ENCODE measurements around the gene MYH14. TPM values are rescaled to one million over a fixed set of nuclear protein-coding genes. Genes with fewer than 3 reads are reported as not detected.

The MYH14 gene
- total and polyA plus RNA-seq, 2 of the 8 experiments (the other 6 are each of a cell fraction or from before 2014, with no cell fraction given): 17.3 to 28.6 TPM

DNA sequence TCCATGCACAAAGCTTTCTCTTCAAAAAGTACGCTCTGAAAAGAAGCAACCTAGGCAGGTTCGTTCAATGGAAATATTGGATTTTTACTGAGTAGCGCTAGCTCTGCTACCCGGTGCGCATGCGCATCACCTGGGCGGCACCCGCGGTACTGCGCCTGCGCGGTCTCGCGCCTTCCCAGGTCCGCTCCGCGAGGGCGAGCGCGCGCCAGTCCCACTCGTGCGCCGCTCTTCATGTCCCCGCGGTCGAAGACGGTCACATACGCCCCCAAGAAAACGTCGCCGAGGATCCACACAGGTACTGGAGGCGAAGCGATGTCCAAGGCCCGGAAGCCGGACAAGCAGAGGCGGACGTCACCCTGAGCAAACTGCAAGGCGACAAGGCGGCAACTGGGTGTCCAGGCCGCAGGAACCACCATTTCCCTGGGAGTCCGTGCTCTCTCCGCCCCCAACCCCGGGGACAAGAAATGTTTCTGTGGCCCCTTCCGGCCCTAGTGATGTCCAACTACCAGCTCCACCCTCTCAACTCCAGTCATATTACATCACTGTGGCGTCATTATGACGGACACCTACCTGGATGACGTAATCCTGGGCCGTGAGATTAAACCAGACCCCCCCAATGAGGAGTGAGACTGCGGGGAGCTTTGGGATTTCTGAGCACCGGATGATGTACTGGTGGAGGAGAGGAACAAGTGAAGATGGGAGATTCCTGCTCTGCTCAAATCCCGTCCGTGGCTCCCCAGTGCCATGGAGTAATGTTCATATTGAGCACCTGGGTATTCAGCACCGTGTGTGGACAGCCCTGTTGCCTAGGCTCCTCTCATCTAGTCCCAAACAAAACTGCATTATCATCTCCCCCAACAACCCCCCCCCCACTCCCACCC is 130.6 kb downstream of the MYH14 start (continued):
- TF ChIP-seq, protein P1, sequence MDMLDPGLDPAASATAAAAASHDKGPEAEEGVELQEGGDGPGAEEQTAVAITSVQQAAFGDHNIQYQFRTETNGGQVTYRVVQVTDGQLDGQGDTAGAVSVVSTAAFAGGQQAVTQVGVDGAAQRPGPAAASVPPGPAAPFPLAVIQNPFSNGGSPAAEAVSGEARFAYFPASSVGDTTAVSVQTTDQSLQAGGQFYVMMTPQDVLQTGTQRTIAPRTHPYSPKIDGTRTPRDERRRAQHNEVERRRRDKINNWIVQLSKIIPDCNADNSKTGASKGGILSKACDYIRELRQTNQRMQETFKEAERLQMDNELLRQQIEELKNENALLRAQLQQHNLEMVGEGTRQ (IDR thresholded peaks at IDR 0.05; ENCODE audit: low read length): 0 out of 2 replicates have a peak, but pooled peaks have one; percentile 9
- TF ChIP-seq MAFK (IDR thresholded peaks at IDR 0.05; ENCODE audit: low read depth, low read length) (no peak), GABPA (IDR thresholded peaks at IDR 0.05; ENCODE audit: borderline replicate concordance, insufficient read depth, low read length) (no peak), CEBPB (IDR thresholded peaks at IDR 0.05; ENCODE audit: low read depth, low read length) (peak; percentile 89), BACH1 (IDR thresholded peaks at IDR 0.05; ENCODE audit: low read length) (no peak), JUND (IDR thresholded peaks at IDR 0.05; ENCODE audit: low read length) (peak; percentile 68), EP300 (IDR thresholded peaks at IDR 0.05; ENCODE audit: borderline replicate concordance in 1 of 2, low read depth in 2 of 2, low read length in 2 of 2) (no peak), SP4 (IDR thresholded peaks at IDR 0.05; ENCODE audit: low read length) (no peak; the same call in 1 of the 2 replicates), NANOG (IDR thresholded peaks at IDR 0.05; ENCODE audit: insufficient read depth, low read depth, low read length, poor library complexity, severe bottlenecking) (no peak), PHF8 (conservative IDR thresholded peaks at IDR 0.05; ENCODE audit: low read depth, low read length) (peak; percentile 78), RBBP5 (IDR thresholded peaks at IDR 0.05; ENCODE audit: borderline replicate concordance, low read depth, low read length) (0 out of 2 replicates have a peak, but pooled peaks have one; percentile 12), SIRT6 (IDR thresholded peaks at IDR 0.05; ENCODE audit: low read length) (no peak), EGR1 (IDR thresholded peaks at IDR 0.05; ENCODE audit: borderline replicate concordance, low read depth, low read length) (no peak), RNF2 (IDR thresholded peaks at IDR 0.05; ENCODE audit: borderline replicate concordance, low read depth, low read length, missing control alignments, poor library complexity, severe bottlenecking) (no peak), E2F6 (IDR thresholded peaks at IDR 0.05) (peak; percentile 92), CBX8 (IDR thresholded peaks at IDR 0.05; ENCODE audit: borderline replicate concordance, low read depth, low read length) (no peak), TBP (IDR thresholded peaks at IDR 0.05; ENCODE audit: low read depth, low read length) (peak; percentile 9; the same call in 1 of the 2 replicates), POU5F1 (IDR thresholded peaks at IDR 0.05; ENCODE audit: low read depth, low read length) (no peak), EZH2 (IDR thresholded peaks at IDR 0.05; ENCODE audit: low read depth, low read length, severe bottlenecking) (no peak)
- TF ChIP-seq, protein P2, sequence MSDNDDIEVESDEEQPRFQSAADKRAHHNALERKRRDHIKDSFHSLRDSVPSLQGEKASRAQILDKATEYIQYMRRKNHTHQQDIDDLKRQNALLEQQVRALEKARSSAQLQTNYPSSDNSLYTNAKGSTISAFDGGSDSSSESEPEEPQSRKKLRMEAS (IDR thresholded peaks at IDR 0.05): peak; percentile 76
